ENCODE results near the gene GNG12.

Gene GNG12

DNA sequence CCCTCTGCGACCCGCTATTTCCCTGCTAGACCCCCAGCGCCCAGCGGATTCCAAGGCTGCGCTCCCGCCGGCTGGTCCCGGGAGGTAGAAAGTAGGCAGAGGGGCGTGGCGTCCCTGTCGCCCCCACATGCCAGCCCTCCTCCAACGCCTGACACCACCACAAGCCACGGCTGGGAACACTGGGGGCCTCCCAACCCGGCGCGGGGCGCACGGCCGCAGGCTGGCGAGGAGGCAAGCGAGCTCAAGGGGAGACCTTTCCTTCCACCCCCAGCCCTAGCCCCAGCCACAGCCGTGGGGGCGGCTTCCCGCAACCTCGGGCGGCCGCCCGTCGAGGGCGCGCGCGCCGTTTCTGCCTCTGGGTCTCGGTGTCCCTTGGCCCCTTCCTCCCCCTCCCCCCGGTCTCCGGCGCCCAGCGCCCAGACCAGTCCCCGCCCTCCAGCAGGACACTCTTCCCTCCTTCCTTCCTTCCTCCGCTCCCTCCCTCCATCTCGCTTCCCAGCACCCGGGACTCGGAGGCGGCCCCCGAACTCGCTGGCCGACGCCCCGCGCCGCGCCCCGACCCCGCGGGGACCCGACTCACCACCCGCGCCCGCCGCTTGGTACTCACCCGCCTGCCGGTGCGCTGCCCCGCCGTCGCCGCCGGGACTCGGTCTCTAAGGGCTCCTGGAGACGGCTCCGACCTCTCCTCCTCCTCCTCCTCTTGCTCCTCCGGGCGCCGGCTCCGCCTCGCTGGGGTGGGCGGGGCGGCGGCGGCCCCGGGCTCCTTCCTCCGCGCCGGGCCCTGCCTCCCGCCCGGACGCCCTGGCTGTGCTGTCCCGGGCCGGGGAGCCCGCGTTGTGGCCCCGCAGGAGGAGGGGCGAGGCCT lies at the start of gene GNG12:
TSS of gene GNG12 (minus strand) at position 731 of the 865 bp plus-strand sequence. CDS start 125,781 bp downstream, outside the sequence.
- DNase-seq = peak; percentile 75

GRCh38 chr1:67882196-67882958 lies 49.1 kb upstream of the GNG12 start:
- DNase-seq = no peak

- DNase-seq = peak; percentile 98
Measured at GRCh38 chr1:67880056-67880601, 46.9 kb upstream of the GNG12 start.

GRCh38 chr1:67879485-67879884 lies 46.2 kb upstream of the GNG12 start:
- no peak for DNase-seq

DNA sequence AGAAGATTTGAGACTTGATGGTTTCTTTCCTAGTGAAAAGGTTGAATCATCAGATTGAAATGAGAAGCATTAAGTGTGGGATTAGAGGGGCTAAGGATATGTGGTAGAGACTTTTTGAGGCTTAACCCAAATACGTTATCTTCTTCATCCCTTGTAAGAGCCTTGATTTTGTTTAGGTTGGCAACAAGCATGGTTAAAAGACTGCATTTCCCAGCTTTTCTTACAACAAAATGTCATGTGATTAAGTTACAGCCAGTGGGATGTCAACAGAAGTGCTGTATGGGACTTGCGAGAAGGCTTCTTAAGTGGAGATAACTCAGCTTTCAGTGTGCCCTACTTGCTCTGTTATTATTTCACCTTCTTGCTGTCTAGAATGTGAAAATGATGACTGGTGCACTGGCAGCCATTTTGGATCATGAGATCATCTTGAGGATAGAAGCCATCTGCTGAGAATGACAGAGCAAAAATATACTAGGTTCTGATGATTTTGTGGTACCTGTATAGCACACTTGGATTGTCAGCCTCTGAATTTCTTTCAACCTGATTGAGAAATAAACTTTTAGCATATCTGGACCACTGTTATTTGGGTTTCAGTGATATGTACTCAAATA lies 41.3 kb upstream of the GNG12 start:
- no peak for DNase-seq

GRCh38 chr1:67869233-67869632 lies 36.0 kb upstream of the GNG12 start:
- DNase-seq = no peak

DNA sequence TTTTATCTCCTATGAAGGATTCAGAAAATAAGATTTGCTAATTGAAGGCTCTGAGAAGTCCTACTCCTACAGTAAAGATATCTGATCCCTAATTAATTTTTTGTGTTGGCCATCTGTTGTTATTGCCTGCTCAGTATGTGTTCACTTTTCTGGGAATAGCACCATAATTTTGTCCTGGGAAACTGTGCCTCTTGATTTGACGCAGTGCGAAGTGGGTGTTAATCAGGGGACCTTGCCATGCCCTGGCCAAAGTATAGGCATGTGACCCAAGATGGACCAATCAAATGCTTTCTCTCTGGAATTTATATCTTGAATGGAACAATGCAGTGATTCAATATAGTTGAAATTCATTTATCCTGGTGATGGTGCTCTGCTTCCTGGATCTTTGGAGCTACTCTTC lies 30.4 kb upstream of the GNG12 start:
- DNase-seq = no peak

GRCh38 chr1:67862685-67863084 lies 29.4 kb upstream of the GNG12 start:
- DNase-seq = no peak

GRCh38 chr1:67861856-67862516 lies 28.7 kb upstream of the GNG12 start:
- no peak for DNase-seq

DNA sequence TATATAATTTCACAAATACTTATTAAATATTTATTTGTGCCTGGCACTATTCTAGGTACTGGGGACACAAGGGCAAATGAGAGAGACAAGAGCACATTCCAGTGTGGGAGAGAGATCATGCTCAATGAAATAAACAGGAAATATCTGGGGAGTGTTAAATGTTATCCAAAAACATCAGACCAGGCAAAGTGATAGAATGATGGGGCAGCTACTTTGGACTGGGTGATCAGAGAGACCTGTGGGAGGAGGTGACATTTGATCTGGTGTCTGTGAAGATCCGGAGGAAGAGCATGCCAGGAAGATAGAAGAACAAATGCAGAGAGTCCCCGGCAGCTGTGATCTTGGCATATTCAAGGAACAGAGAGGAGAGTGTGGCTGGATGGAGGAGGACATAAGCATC lies 27.5 kb upstream of the GNG12 start:
- no peak for DNase-seq

- no peak for DNase-seq
Measured at GRCh38 chr1:67856921-67857320, 23.7 kb upstream of the GNG12 start.

DNA sequence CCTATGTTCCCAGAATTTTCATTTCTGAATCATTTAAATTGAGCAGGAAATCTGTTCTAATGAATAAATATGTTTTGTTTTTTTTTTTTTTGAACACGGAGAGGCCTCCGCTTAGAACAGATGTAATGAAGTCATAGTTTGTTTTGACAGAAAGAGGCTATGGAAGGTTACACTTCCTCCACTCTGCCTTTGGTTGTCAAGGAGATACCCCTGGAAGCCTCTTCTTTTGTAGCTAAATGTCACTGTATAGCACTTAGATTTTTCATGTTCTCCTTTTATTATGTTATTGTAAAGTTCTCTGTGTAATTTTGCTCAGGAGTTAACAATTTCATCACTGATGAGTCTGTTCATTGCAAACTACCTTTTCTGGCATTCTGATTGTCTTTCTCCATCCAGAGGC lies 22.7 kb upstream of the GNG12 start:
- DNase-seq = peak; percentile 53

DNA sequence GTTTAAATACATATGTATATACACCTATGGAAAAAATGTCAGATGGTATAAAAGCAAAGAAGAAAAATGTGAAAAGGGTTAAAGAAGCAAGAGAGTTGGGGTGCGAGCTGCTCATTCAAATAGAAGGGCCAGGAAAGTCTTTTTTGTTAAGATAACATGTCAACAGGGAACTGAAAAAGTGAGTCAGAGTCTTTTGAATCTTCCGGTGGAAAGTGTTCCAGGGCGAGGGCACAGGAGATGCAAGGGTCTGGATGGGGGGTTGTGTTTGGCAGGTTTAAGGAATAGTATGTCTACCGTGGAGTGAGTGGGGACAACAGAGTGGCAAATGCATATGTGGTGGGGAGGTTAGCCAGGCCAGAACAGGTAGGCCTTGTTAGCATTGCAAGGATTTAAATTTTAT lies 22.2 kb upstream of the GNG12 start:
- DNase-seq = no peak

- peak; percentile 97 for DNase-seq
Measured at GRCh38 chr1:67853704-67854103, 20.4 kb upstream of the GNG12 start.

GRCh38 chr1:67851800-67852199 lies 18.5 kb upstream of the GNG12 start:
- no peak for DNase-seq

- peak; percentile 70 for DNase-seq
Measured at GRCh38 chr1:67850611-67851075, 17.4 kb upstream of the GNG12 start.

- DNase-seq = peak; percentile 70
Measured at GRCh38 chr1:67850151-67850551, 16.9 kb upstream of the GNG12 start.

DNA sequence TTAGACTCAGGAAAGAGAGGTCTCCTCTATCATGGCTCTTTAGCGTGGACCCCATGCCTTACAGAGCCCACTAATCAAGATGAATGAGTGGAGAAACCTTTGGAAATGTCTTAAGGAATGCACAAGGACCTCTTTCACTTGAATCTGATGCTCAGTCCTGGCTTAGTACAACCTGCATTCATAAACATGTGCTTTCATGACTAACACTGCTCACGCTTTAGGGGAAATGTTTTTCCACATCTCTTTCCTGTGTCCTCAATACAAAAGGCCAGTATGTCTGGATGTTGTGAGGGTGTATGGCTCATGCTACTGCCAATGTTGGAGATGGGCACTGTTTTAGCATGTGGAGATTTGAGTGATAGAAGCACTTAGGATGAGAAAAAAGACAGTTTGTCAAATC lies 14.2 kb upstream of the GNG12 start:
- DNase-seq = no peak

GRCh38 chr1:67846538-67846937 lies 13.3 kb upstream of the GNG12 start:
- no peak for DNase-seq

GRCh38 chr1:67844988-67845387 lies 11.7 kb upstream of the GNG12 start:
- DNase-seq = peak; percentile 31

DNA sequence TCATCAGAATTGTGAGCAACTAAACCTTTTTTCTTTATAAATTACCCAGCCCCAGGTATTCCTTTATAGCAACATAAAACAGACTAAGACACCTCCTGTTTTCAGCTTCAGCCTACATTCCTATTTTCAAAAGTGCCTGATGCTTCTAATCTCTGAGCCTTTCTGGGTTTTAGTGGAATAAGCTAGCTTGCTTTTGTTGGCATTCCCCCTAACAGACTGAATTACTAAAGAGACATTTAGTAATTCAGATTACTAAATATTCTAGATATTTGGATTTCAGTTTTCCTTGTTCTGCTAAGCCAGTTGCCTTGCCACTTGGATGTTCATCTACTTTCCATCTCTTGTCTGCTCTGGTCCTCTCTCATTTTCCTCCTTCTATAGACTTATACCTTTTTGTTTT lies 10.5 kb upstream of the GNG12 start:
- no peak for DNase-seq

DNA sequence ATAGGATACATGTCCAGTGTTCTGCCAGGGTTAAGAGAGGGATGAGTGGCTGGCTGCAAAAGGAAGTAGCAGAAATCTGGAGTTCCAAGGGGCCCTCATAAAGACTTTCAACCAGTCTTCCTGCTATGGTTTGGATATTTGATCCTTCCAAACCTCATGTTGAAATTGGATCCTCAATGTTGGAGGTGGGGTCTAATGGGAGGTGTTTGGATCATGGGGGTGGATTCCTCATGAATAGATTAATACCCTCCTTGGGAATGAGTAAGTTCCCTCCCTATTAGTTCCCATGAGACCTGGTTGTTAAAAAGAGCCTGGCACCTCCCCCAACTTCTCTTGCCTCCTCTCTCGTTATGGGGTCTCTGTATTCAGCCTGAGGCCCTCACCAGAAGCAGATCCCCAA lies 10.1 kb upstream of the GNG12 start:
- no peak for DNase-seq

GRCh38 chr1:67840449-67840848 lies 7.2 kb upstream of the GNG12 start:
- DNase-seq = no peak
